ENCODE data around the gene SLC46A3.

The SLC46A3 gene

GRCh38 chr13:28725046-28725610 is 6.4 kb upstream of the SLC46A3 start:
- H2AFZ ChIP-seq (ENCODE audit: low read depth, low read length) = no peak overlapping the region
- H3K79me2 ChIP-seq (ENCODE audit: insufficient read depth, low read length) = no peaks in the 10 kb centered on the region
- H3K27me3 ChIP-seq (ENCODE audit: insufficient read depth, low read length, poor library complexity) = no peaks in the 10 kb centered on the region
- H3K4me1 ChIP-seq (ENCODE audit: insufficient read depth, low read length) = no peaks in the 10 kb centered on the region
- H4K20me1 ChIP-seq (ENCODE audit: insufficient read depth, low read length) = no peaks in the 10 kb centered on the region
- DNase-seq = no peak
- no peaks in the 10 kb centered on the region for H3K9me3 ChIP-seq (ENCODE audit: insufficient read depth, low read length, severe bottlenecking)
- no peak overlapping the region for H3K4me2 ChIP-seq (ENCODE audit: insufficient read depth, low read length)
- no peak overlapping the region for H3K9ac ChIP-seq (ENCODE audit: low read depth, low read length)
- no peak for ATAC-seq (ENCODE audit: insufficient read depth, low read depth)
- H3K36me3 ChIP-seq (ENCODE audit: insufficient read depth, low read length) = no peaks in the 10 kb centered on the region
- H3K4me3 ChIP-seq (ENCODE audit: low read depth in 1 of 2, low read length in 2 of 2) = no peak overlapping the region
- TF ChIP-seq EZH2 (IDR thresholded peaks at IDR 0.05; ENCODE audit: borderline replicate concordance, low read depth, low read length, severe bottlenecking) (no peak), CTCF (IDR thresholded peaks at IDR 0.05; ENCODE audit: borderline replicate concordance, extremely low read depth, low read length, poor library complexity, severe bottlenecking) (no peak)
- H3K27ac ChIP-seq (ENCODE audit: low read length) = no peak overlapping the region

GRCh38 chr13:28723806-28724205 is 5.0 kb upstream of the SLC46A3 start:
- Histone ChIP-seq H3K4me3 (ENCODE audit: low read depth in 1 of 2, low read length in 2 of 2) (no peak overlapping the region), H3K27me3 (ENCODE audit: insufficient read depth, low read length, poor library complexity) (no peaks in the 10 kb centered on the region), H3K4me1 (ENCODE audit: insufficient read depth, low read length) (peaks cover 10% of the 10 kb centered on the region), H3K9me3 (ENCODE audit: insufficient read depth, low read length, severe bottlenecking) (no peaks in the 10 kb centered on the region), H2AFZ (ENCODE audit: low read depth, low read length) (no peak overlapping the region), H4K20me1 (ENCODE audit: insufficient read depth, low read length) (no peaks in the 10 kb centered on the region), H3K4me2 (ENCODE audit: insufficient read depth, low read length) (no peak overlapping the region), H3K36me3 (ENCODE audit: insufficient read depth, low read length) (no peaks in the 10 kb centered on the region), H3K79me2 (ENCODE audit: insufficient read depth, low read length) (no peaks in the 10 kb centered on the region), H3K27ac (ENCODE audit: low read length) (no peak overlapping the region), H3K9ac (ENCODE audit: low read depth, low read length) (no peak overlapping the region)
- no peak for TF ChIP-seq CTCF (IDR thresholded peaks at IDR 0.05; ENCODE audit: borderline replicate concordance, extremely low read depth, low read length, poor library complexity, severe bottlenecking)
- no peak for TF ChIP-seq EZH2 (IDR thresholded peaks at IDR 0.05; ENCODE audit: borderline replicate concordance, low read depth, low read length, severe bottlenecking)
- DNase-seq (no peak), ATAC-seq (ENCODE audit: insufficient read depth, low read depth) (no peak)

GRCh38 chr13:28719227-28720055 is 671 bp upstream of the SLC46A3 start:
- peaks cover 32% of the 10 kb centered on the region for H3K4me1 ChIP-seq (ENCODE audit: insufficient read depth, low read length)
- TF ChIP-seq EZH2 (IDR thresholded peaks at IDR 0.05; ENCODE audit: borderline replicate concordance, low read depth, low read length, severe bottlenecking) (no peak), CTCF (IDR thresholded peaks at IDR 0.05; ENCODE audit: borderline replicate concordance, extremely low read depth, low read length, poor library complexity, severe bottlenecking) (no peak)
- H3K27me3 ChIP-seq (ENCODE audit: insufficient read depth, low read length, poor library complexity) = no peaks in the 10 kb centered on the region
- peak overlapping the region; percentile 87 for H3K4me2 ChIP-seq (ENCODE audit: insufficient read depth, low read length)
- peak overlapping the region; percentile 90 for H2AFZ ChIP-seq (ENCODE audit: low read depth, low read length)
- peak overlapping the region; percentile 74 for H3K9ac ChIP-seq (ENCODE audit: low read depth, low read length)
- H3K9me3 ChIP-seq (ENCODE audit: insufficient read depth, low read length, severe bottlenecking) = no peaks in the 10 kb centered on the region
- H3K79me2 ChIP-seq (ENCODE audit: insufficient read depth, low read length) = peaks cover 6% of the 10 kb centered on the region
- no peak for DNase-seq
- ATAC-seq (ENCODE audit: insufficient read depth, low read depth) = peak; percentile 0; the same call in 2 of the 3 replicates
- H3K36me3 ChIP-seq (ENCODE audit: insufficient read depth, low read length) = peaks cover 10% of the 10 kb centered on the region
- no peaks in the 10 kb centered on the region for H4K20me1 ChIP-seq (ENCODE audit: insufficient read depth, low read length)
- H3K4me3 ChIP-seq (ENCODE audit: low read depth in 1 of 2, low read length in 2 of 2) = peak overlapping the region; percentile 71 to 87; a peak in 3 of 4 replicates
- H3K27ac ChIP-seq (ENCODE audit: low read length) = peak overlapping the region; percentile 81

All from DND-41 (cell line).